Kidney (tissue), 14 donors: ENCODE data around the gene ANXA11. TPM values are rescaled to one million over a fixed set of nuclear protein-coding genes. Genes with fewer than 3 reads are reported as not detected.

ENCODE experiments used
- DNase-seq, 5 donors: peaks; one replicate each; pipeline ENCODE4 v3.0.0-alpha.2; 2013 to 2020
- FAIRE-seq: peaks from 2 replicates; lab custom pipeline; 2012; peaks lifted over from hg19 to GRCh38; lab: Jason Lieb, UNC
- H3K27ac ChIP-seq, 2 donors: one replicate each; pipeline ENCODE4 v1.7.0; 2013; ENCODE audit warnings: low read depth in 2 of 2, low read length in 2 of 2, inconsistent platforms in 1 of 2
- H3K27me3 ChIP-seq: one replicate; pipeline ENCODE4 v1.7.1; 2013; ENCODE audit warnings: low read length, inconsistent platforms; ENCODE audit not compliant: control insufficient read depth, insufficient read depth
- H3K36me3 ChIP-seq, 3 donors: one replicate each; pipeline versions ENCODE4 v1.7.0 to v1.7.1; 2013; ENCODE audit warnings: low read length in 3 of 3, control low read depth in 1 of 3, inconsistent platforms in 1 of 3; ENCODE audit not compliant: insufficient read depth in 3 of 3, control insufficient read depth in 2 of 3
- H3K4me1 ChIP-seq, 3 donors: one replicate each; pipeline versions ENCODE4 v1.7.0 to v1.7.1; 2013; ENCODE audit warnings: low read length in 3 of 3, inconsistent platforms in 1 of 3, low read depth in 1 of 3; ENCODE audit not compliant: control insufficient read depth in 2 of 3, insufficient read depth in 2 of 3
- H3K4me3 ChIP-seq, 3 donors: one replicate each; pipeline versions ENCODE4 v1.7.0 to v1.8.1; 2013; ENCODE audit warnings: low read length in 3 of 3, control low read depth in 1 of 3, inconsistent platforms in 1 of 3
- H3K9ac ChIP-seq, 3 donors: one replicate each; pipeline versions ENCODE4 v1.7.0 to v1.7.1; 2013; ENCODE audit warnings: low read length in 3 of 3, control low read depth in 1 of 3, inconsistent platforms in 1 of 3
- H3K9me3 ChIP-seq, 3 donors: one replicate each; pipeline versions ENCODE4 v1.7.0 to v1.7.1; 2013; ENCODE audit warnings: low read length in 3 of 3, control low read depth in 1 of 3, inconsistent platforms in 1 of 3; ENCODE audit not compliant: control insufficient read depth in 2 of 3, insufficient read depth in 1 of 3
- CTCF ChIP-seq: IDR thresholded peaks from 3 replicates; pipeline ENCODE4 v1.5.1; 2012; ENCODE audit warnings: mild to moderate bottlenecking, moderate library complexity, borderline replicate concordance; ENCODE audit not compliant: insufficient read depth; ENCODE audit errors: extremely low read depth
- intact Hi-C: fragments of 100-400 bp; cut with DNase I; formaldehyde crosslinking; loops from one replicate; pipeline ENCODE4 v1.11.1; 2022
- polyA plus RNA-seq: library from polyadenylated mRNA; stranded (reverse); fragments of 350-450 nt; fragmentation: Illumina TruSeq; extraction: RNeasy Lipid Tissue Mini Kit (QIAGEN cat#74804); gene quantifications from one replicate; pipeline ENCODE4 v1.2.3, GENCODE V29; 2014; ENCODE audit warnings: low read depth, low replicate concordance; ENCODE audit not compliant: insufficient read depth
- total RNA-seq: library from RNA; stranded (reverse); fragmentation: NEBNext Ultra II Directional; extraction: Animal tissue kit (Norgen Biotek cat#: 25700); gene quantifications from one replicate; pipeline ENCODE4 v1.2.1, GENCODE V29; 2021
- donor health status: control.
- donor health status: control.
- donor health status: control.
- donor health status: control.
- donor health status: control.
- donor health status: DM: yes; HTN: yes; CAD: no.
- donor health status: Normal renal cell carcinoma (clear cell type).

ANXA11 gene
- total and polyA plus RNA-seq, 2 donors from 2014 or later = 435 to 543 TPM

- FAIRE-seq (no peak), DNase-seq (peak in 2 of 5 donors; percentile 60 to 86)
- Histone ChIP-seq H3K4me1 (peaks cover 0 to 4% (median 4%) of the 10 kb centered on the region in 3 donors), H3K9ac (peak overlapping the region in 2 of 3 donors; percentile 10 to 51), H3K27ac (no peak overlapping the region), H3K4me3 (peak overlapping the region in 2 of 3 donors; percentile 15 to 28), H3K27me3 (no peaks in the 10 kb centered on the region), H3K36me3 (peaks cover 0 to 6% (median 2%) of the 10 kb centered on the region in 3 donors), H3K9me3 (peaks cover 0 to 6% (median 0%) of the 10 kb centered on the region in 3 donors)
- no peak for TF ChIP-seq CTCF
- intact Hi-C loops = no loop called here
Observed at GRCh38 chr10:80144067-80144695, 61.2 kb downstream of the ANXA11 start.

GRCh38 chr10:80141696-80142460, 63.5 kb downstream of the ANXA11 start:
- no peaks in the 10 kb centered on the region for H3K27me3 ChIP-seq
- no peak overlapping the region for H3K9ac ChIP-seq
- no peaks in the 10 kb centered on the region for H3K9me3 ChIP-seq
- peaks cover 0 to 4% (median 4%) of the 10 kb centered on the region in 3 donors for H3K4me1 ChIP-seq
- H3K4me3 ChIP-seq = no peak overlapping the region
- DNase-seq (no peak), FAIRE-seq (no peak)
- H3K36me3 ChIP-seq = no peaks in the 10 kb centered on the region
- H3K27ac ChIP-seq = no peak overlapping the region
- TF ChIP-seq CTCF = no peak
- intact Hi-C loops = no loop called here

GRCh38 chr10:80140251-80140650, 65.1 kb downstream of the ANXA11 start:
- no peak for DNase-seq
- no peak overlapping the region for H3K4me3 ChIP-seq
- no peaks in the 10 kb centered on the region for H3K9me3 ChIP-seq
- H3K36me3 ChIP-seq = no peaks in the 10 kb centered on the region
- peaks cover 0 to 4% (median 4%) of the 10 kb centered on the region in 3 donors for H3K4me1 ChIP-seq
- intact Hi-C loops = no loop called here
- no peak for FAIRE-seq
- H3K27me3 ChIP-seq = no peaks in the 10 kb centered on the region
- H3K9ac ChIP-seq = no peak overlapping the region
- TF ChIP-seq CTCF = no peak
- no peak overlapping the region for H3K27ac ChIP-seq
